Right lobe of liver (tissue), 6 donors: ENCODE data around the gene CUX1. TPM values are rescaled to one million over a fixed set of nuclear protein-coding genes. Genes with fewer than 3 reads are reported as not detected.

Experiments
- ATAC-seq, 4 donors: fragments of 200-7000 bp; cut with Tn5 transposase; one replicate each; pipeline ENCODE4 v1.9.1; 2020; ENCODE audit warnings: mild to moderate bottlenecking in 4 of 4, moderate library complexity in 4 of 4
- DNase-seq, 3 donors: peaks; one replicate each; pipeline ENCODE4 v3.0.0-alpha.2; 2020
- H3K27ac ChIP-seq, 3 donors: fragments of 200-600 bp; one replicate each; pipeline ENCODE4 v1.8.0; 2022
- H3K27me3 ChIP-seq, 2 donors: fragments of 200-600 bp; one replicate each; pipeline ENCODE4 v1.8.0; 2022
- H3K36me3 ChIP-seq, 4 donors: fragments of 200-600 bp; sonication (generic) in 1 of 4; one replicate each; pipeline versions ENCODE4 v1.5.1 to v1.8.0; 2017 to 2022; ENCODE audit warnings: control low read depth in 1 of 4
- H3K4me1 ChIP-seq, 4 donors: fragments of 200-600 bp; sonication (generic) in 1 of 4; one replicate each; pipeline versions ENCODE4 v1.5.1 to v1.8.0; 2017 to 2022; ENCODE audit warnings: control low read depth in 1 of 4
- H3K4me3 ChIP-seq, 3 donors: fragments of 200-600 bp; one replicate each; pipeline ENCODE4 v1.8.0; 2022
- H3K9me3 ChIP-seq, 4 donors: fragments of 200-600 bp; sonication (generic) in 1 of 4; one replicate each; pipeline versions ENCODE4 v1.5.1 to v1.8.0; 2017 to 2022; ENCODE audit warnings: control low read depth in 1 of 4
- POLR2A ChIP-seq: fragments of 450-650 bp; IDR thresholded peaks from one replicate; pipeline ENCODE4 v1.6.1; 2017; ENCODE audit warnings: antibody characterized with exemption, mild to moderate bottlenecking
- WGBS: methylation state at CpG from one replicate; pipeline ENCODE4 v1.1.6; 2018; ENCODE audit warnings: low coverage, low lambda C conversion rate; ENCODE audit not compliant: insufficient coverage; ENCODE audit errors: missing lambda C conversion rate; 5-methylcytosine and 5-hydroxymethylcytosine counted together
- intact Hi-C, 2 donors: fragments of 100-400 bp; cut with DNase I; formaldehyde crosslinking; loops; one replicate each; pipeline versions ENCODE4 v1.11.2 to v1.14.1; 2022
- total RNA-seq, 6 experiments: library from RNA; depleted of rRNA in 2 of 6; stranded (reverse); fragments of >200 nt in 2 of 6; fragmentation: NEBNext Ultra II Directional in 3 of 6; extraction: Animal tissue kit (Norgen Biotek cat#: 25700) in 3 of 6; gene quantifications; one replicate each; pipeline versions ENCODE4 v1.1.0 to v1.2.4, GENCODE V29; 2016 to 2023
- TF ChIP-seq, protein P1 (sequence below), 4 donors: fragments of 200-600 bp in 3 of 4; fragments of 450-650 bp in 1 of 4; IDR thresholded peaks; one replicate each; pipeline versions ENCODE4 v1.5.1 to v1.8.0; 2016 to 2022; ENCODE audit warnings: antibody characterized with exemption in 4 of 4, mild to moderate bottlenecking in 2 of 4
- donor health status: DM: no; HTN: yes; CAD: no.
- donor health status: DM: no; HTN: no; CAD: no.
- donor health status: DM: no; HTN: no; CAD: no.
- donor health status: DM: no; HTN: yes; CAD: no.
- donor health status: DM: no; HTN: yes; CAD: no.

CUX1 gene
- total RNA-seq, 6 experiments from 2014 or later: 34.3 to 53.1 (median 40.6) TPM

DNA sequence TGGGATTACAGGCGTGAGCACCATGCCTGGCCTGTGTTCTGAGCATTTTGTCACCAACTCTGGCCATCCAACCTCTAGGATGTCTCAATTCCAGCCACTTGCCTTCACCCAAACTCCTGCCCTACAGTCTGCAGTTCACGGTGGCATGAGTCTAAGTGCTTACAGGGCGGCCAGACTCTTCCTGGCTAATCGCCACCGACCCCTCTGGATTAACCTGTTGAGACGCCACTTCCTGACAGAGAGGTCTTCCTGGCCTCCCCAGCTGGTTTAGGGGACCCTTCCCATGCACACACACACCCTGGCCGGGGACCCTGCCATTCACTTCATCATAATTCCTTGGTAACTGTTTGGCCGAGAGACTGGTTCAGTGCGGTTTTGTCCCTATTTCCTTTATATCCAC lies 257.7 kb downstream of the CUX1 start:
- no peaks in the 10 kb centered on the region for H3K27me3 ChIP-seq
- 100% methylated on average over 2 of the region's 9 CpGs for WGBS
- intact Hi-C loops: no loop called here
- no peaks in the 10 kb centered on the region for H3K9me3 ChIP-seq
- no peak overlapping the region for H3K27ac ChIP-seq
- H3K4me3 ChIP-seq: no peak overlapping the region
- TF ChIP-seq, protein P1, sequence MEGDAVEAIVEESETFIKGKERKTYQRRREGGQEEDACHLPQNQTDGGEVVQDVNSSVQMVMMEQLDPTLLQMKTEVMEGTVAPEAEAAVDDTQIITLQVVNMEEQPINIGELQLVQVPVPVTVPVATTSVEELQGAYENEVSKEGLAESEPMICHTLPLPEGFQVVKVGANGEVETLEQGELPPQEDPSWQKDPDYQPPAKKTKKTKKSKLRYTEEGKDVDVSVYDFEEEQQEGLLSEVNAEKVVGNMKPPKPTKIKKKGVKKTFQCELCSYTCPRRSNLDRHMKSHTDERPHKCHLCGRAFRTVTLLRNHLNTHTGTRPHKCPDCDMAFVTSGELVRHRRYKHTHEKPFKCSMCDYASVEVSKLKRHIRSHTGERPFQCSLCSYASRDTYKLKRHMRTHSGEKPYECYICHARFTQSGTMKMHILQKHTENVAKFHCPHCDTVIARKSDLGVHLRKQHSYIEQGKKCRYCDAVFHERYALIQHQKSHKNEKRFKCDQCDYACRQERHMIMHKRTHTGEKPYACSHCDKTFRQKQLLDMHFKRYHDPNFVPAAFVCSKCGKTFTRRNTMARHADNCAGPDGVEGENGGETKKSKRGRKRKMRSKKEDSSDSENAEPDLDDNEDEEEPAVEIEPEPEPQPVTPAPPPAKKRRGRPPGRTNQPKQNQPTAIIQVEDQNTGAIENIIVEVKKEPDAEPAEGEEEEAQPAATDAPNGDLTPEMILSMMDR (IDR thresholded peaks at IDR 0.05): no peak
- TF ChIP-seq POLR2A: no peak
- ATAC-seq (no peak), DNase-seq (peak in 1 of 3 donors; percentile 38)
- H3K36me3 ChIP-seq: no peaks in the 10 kb centered on the region
- H3K4me1 ChIP-seq: no peaks in the 10 kb centered on the region

DNA sequence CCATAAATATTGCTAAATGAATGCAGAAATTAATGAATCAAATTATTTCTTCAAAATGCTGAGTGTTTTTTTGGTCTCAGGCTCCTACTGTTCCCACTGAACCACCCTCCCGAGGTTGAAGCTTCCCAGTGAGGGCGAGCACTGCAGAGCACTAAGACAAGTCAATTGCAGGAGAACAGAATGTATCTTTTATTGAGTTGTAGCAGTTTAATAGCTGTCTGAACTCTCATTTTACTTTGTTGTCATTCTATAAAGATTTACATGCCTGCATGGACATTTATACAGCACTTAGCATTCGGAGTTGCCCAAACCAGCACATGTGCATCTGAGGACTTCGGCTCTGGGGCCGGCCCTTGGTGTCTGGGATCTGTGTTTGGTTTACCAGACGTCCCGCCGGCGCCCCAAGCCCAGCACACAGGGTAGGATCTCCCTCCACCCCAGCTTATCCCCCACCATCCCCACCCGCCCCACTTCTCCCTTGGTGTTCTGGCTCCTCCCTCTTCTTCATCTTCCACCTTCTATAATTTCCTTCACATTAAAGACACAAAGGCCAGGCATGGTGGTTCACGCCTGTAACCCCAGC lies 258.2 kb downstream of the CUX1 start:
- Histone ChIP-seq H3K27ac (no peak overlapping the region), H3K9me3 (no peaks in the 10 kb centered on the region), H3K4me3 (no peak overlapping the region), H3K4me1 (no peaks in the 10 kb centered on the region), H3K36me3 (no peaks in the 10 kb centered on the region), H3K27me3 (no peaks in the 10 kb centered on the region)
- TF ChIP-seq, protein P1 (IDR thresholded peaks at IDR 0.05): no peak
- no peak for TF ChIP-seq POLR2A
- ATAC-seq: no peak
- 94% methylated on average over 5 of the region's 11 CpGs for WGBS
- peak in 1 of 3 donors; percentile 38 for DNase-seq
- intact Hi-C loops: no loop called here

DNA sequence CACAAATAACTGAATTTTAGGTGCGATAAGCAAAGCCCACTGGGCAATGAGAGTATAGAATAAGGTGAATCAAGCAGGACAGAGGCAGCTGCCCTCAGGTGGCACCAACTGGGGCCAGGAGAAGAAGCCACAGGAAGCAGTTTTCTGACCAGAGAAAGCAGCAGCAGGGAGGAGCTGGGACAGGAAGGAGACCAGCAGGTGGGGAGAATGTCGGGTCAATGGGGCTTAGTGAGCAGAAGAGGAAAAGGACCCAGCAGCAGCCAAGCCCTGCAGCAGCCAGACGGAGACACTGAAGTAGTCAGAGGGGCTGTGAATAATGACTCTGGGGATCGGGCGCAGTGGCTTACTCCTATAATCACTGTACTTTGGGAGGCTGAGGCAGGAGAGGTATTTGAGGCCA lies 259.7 kb downstream of the CUX1 start:
- ATAC-seq (no peak), DNase-seq (peak in 1 of 3 donors; percentile 23)
- TF ChIP-seq POLR2A: no peak
- intact Hi-C loops: no loop called here
- no peaks in the 10 kb centered on the region for H3K4me1 ChIP-seq
- WGBS: 77% methylated on average over 3 of the region's 5 CpGs
- no peak overlapping the region for H3K27ac ChIP-seq
- no peaks in the 10 kb centered on the region for H3K9me3 ChIP-seq
- no peaks in the 10 kb centered on the region for H3K27me3 ChIP-seq
- H3K4me3 ChIP-seq: no peak overlapping the region
- no peaks in the 10 kb centered on the region for H3K36me3 ChIP-seq

DNA sequence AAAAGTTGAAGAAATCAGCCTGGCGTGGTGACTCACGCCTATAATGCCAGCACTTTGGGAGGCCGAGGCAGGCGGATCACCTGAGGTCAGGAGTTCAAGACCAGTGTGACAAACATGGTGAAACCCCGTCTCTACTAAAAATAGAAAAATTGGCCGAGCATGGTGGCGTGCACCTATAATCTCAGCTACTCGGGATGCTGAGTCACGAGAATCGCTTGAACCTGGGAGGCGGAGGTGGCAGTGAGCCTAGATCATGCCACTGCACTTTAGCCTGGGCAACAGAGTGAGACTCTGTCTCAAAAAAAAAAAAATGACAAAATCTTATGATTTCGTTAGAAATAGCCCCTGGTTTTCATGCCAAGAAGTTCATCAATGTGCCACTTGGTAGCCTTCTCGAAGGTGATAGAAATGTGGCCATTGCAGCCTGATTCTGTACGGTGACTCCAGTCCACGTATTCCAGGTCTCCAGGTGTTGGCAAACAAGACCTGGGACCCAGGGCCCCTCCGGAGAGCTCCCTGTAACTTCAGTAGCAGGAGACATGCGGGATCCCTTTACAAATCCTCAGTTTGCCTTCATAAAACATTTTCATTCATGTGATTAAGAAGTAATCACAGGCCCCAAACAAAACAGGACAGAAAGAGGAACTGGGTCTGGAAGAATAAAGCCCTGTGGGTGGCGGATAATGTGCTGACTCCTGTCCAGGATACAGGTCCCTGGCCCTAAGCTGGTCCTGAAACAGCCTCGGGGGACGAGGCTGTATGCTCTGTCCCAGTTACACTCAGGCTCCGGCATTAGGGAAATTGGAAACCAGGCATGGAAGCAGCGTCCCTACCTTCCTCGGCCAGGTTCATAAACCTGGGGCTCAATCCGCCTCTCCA lies 262.0 kb downstream of the CUX1 start:
- no peaks in the 10 kb centered on the region for H3K4me1 ChIP-seq
- H3K36me3 ChIP-seq: no peaks in the 10 kb centered on the region
- WGBS: 80% methylated on average over 14 of the region's 24 CpGs
- peak in 1 of 3 donors; percentile 17 for DNase-seq
- H3K4me3 ChIP-seq: no peak overlapping the region
- no peak overlapping the region for H3K27ac ChIP-seq
- peak in 2 of 4 donors; percentile 19 to 40 for ATAC-seq
- intact Hi-C loops: no loop called here
- no peak for TF ChIP-seq POLR2A
- TF ChIP-seq, protein P1 (IDR thresholded peaks at IDR 0.05): no peak
- H3K9me3 ChIP-seq: no peaks in the 10 kb centered on the region
- H3K27me3 ChIP-seq: no peaks in the 10 kb centered on the region

DNA sequence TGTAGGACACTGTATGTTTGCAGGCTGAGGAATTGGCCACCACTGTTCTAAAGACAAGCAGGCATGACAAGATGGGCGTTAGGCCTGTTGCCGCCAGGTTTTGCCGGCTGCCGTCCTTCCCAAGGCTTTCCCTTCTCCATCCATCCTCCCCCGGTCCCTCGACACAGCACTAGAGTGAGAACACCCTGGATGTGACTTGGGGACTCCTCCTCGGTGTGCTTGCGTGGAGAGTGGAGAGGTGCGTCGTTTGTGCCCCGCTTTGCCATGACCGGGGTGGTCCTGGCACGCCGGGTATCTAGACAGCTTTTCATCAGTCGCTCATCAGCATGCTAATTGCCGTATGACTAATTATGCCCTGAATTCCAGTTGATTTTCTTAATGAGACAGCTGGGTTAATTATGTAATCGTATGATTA lies 262.6 kb downstream of the CUX1 start:
- intact Hi-C loops: no loop called here
- ATAC-seq (no peak), DNase-seq (peak in 1 of 3 donors; percentile 42)
- Histone ChIP-seq H3K4me3 (no peak overlapping the region), H3K36me3 (no peaks in the 10 kb centered on the region), H3K9me3 (no peaks in the 10 kb centered on the region), H3K4me1 (no peaks in the 10 kb centered on the region), H3K27ac (no peak overlapping the region), H3K27me3 (no peaks in the 10 kb centered on the region)
- WGBS: 92% methylated on average over 12 of the region's 17 CpGs
- TF ChIP-seq, protein P1 (IDR thresholded peaks at IDR 0.05): no peak
- TF ChIP-seq POLR2A: no peak
